HCT116 (cell line): ENCODE results near the gene GRK1.

Experiments used
- ATF3 ChIP-seq: IDR thresholded peaks from 2 replicates; pipeline ENCODE4 v1.6.1; 2012
- CTCF ChIP-seq, 3 experiments: fragments of 200-600 bp in 1 of 3; sonication (generic) in 1 of 3; IDR thresholded peaks in 2 of 3; conservative IDR thresholded peaks in 1 of 3; 2 replicates each; pipeline ENCODE4 v1.5.1; 2012 to 2017; ENCODE audit warnings: low read depth in 2 of 3, low read length in 2 of 3, antibody characterized with exemption in 1 of 3, borderline replicate concordance in 1 of 3, control low read depth in 1 of 3, mild to moderate bottlenecking in 1 of 3, mixed read lengths in 1 of 3, mixed run types in 1 of 3, moderate library complexity in 1 of 3; ENCODE audit not compliant: insufficient read depth in 1 of 3
- EZH2 ChIP-seq: fragments of 200-600 bp; sonication (generic); IDR thresholded peaks from 2 replicates; pipeline ENCODE4 v1.6.1; 2017; ENCODE audit warnings: antibody characterized with exemption, mixed run types
- JUND ChIP-seq: IDR thresholded peaks from 2 replicates; pipeline ENCODE4 v1.6.1; 2012
- POLR2A ChIP-seq: IDR thresholded peaks from 2 replicates; pipeline ENCODE4 v1.7.0; 2011; ENCODE audit warnings: borderline replicate concordance; ENCODE audit not compliant: insufficient read depth, insufficient read length; ENCODE audit errors: extremely low read depth
- RAD21 ChIP-seq: IDR thresholded peaks from 2 replicates; pipeline ENCODE4 v1.6.1; 2012; ENCODE audit warnings: low read depth, mild to moderate bottlenecking
- SIN3A ChIP-seq: IDR thresholded peaks from 2 replicates; pipeline ENCODE4 v1.6.1; 2012; ENCODE audit warnings: low read depth
- SRF ChIP-seq: IDR thresholded peaks from 2 replicates; pipeline ENCODE4 v1.6.1; 2012; ENCODE audit warnings: low read depth
- YY1 ChIP-seq: IDR thresholded peaks from 2 replicates; pipeline ENCODE4 v1.6.1; 2011; ENCODE audit warnings: low read length, low read depth, moderate library complexity, mild to moderate bottlenecking; ENCODE audit not compliant: insufficient replicate concordance; ENCODE audit errors: extremely low read depth
- TF ChIP-seq, protein P1 (sequence below): IDR thresholded peaks from 2 replicates; pipeline ENCODE4 v1.6.1; 2012
- TF ChIP-seq, protein P2 (sequence below): IDR thresholded peaks from 2 replicates; pipeline ENCODE4 v1.6.1; 2012; ENCODE audit warnings: low read depth

- TF ChIP-seq CTCF (IDR thresholded peaks at IDR 0.05 in 2 of 3, conservative IDR thresholded peaks at IDR 0.05 in 1 of 3; ENCODE audit: borderline replicate concordance in 1 of 3, insufficient read depth in 1 of 3, low read depth in 2 of 3, low read length in 2 of 3), result no peak
- no peak for TF ChIP-seq RAD21
- TF ChIP-seq SRF, result no peak
- TF ChIP-seq, protein P1, sequence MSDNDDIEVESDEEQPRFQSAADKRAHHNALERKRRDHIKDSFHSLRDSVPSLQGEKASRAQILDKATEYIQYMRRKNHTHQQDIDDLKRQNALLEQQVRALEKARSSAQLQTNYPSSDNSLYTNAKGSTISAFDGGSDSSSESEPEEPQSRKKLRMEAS, result no peak
- TF ChIP-seq ATF3, result no peak
- no peak for TF ChIP-seq JUND
- no peak for TF ChIP-seq SIN3A
- TF ChIP-seq, protein P2, sequence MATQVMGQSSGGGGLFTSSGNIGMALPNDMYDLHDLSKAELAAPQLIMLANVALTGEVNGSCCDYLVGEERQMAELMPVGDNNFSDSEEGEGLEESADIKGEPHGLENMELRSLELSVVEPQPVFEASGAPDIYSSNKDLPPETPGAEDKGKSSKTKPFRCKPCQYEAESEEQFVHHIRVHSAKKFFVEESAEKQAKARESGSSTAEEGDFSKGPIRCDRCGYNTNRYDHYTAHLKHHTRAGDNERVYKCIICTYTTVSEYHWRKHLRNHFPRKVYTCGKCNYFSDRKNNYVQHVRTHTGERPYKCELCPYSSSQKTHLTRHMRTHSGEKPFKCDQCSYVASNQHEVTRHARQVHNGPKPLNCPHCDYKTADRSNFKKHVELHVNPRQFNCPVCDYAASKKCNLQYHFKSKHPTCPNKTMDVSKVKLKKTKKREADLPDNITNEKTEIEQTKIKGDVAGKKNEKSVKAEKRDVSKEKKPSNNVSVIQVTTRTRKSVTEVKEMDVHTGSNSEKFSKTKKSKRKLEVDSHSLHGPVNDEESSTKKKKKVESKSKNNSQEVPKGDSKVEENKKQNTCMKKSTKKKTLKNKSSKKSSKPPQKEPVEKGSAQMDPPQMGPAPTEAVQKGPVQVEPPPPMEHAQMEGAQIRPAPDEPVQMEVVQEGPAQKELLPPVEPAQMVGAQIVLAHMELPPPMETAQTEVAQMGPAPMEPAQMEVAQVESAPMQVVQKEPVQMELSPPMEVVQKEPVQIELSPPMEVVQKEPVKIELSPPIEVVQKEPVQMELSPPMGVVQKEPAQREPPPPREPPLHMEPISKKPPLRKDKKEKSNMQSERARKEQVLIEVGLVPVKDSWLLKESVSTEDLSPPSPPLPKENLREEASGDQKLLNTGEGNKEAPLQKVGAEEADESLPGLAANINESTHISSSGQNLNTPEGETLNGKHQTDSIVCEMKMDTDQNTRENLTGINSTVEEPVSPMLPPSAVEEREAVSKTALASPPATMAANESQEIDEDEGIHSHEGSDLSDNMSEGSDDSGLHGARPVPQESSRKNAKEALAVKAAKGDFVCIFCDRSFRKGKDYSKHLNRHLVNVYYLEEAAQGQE, result no peak
- no peak for TF ChIP-seq POLR2A
- TF ChIP-seq YY1, result no peak
- TF ChIP-seq EZH2, result no peak
These were observed 103.4 kb downstream of the GRK1 start for GRCh38 chr13:113770441-113770840.
